ENCODE data around the gene CPEB3. TPM values are rescaled to one million over a fixed set of nuclear protein-coding genes. Genes with fewer than 3 reads are reported as not detected.
A peak's percentile ranks its signal among the peaks of the same experiment; 100 is the strongest.

CPEB3 gene
- total and polyA plus RNA-seq, 4 donors: 2.1 to 8.4 (median 5.1) TPM

DNA sequence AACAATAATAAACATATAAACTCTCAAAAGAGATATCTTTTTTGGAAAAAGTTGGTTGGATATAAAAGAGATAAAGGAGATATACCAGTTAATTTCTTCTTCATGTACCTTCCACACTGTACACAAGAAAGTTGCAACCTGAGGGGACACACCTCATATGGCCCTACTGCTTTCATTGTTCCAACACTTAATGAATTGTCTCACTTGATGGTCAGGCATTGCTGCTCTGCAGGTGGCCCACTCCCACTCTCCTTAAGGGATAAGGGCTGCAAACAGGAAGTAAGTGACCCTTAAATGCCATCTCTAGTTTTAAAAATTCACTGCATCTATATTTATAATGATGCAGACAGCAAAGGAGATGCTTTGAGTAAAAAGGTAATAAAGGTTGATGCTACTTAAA lies 215.0 kb downstream of the CPEB3 start:
- Histone ChIP-seq H3K27ac (ENCODE audit: low read depth in 1 of 2, low read length in 2 of 2) (no peak overlapping the region), H3K27me3 (ENCODE audit: control insufficient read depth in 4 of 4, insufficient read depth in 4 of 4, low read length in 3 of 4) (no peaks in the 10 kb centered on the region), H3K9me3 (ENCODE audit: control insufficient read depth in 4 of 4, low read length in 3 of 4) (no peaks in the 10 kb centered on the region), H3K4me1 (ENCODE audit: control insufficient read depth in 4 of 4, insufficient read depth in 4 of 4, low read length in 3 of 4) (peaks cover 0 to 8% (median 6%) of the 10 kb centered on the region in 4 donors), H3K36me3 (ENCODE audit: control insufficient read depth in 4 of 4, insufficient read depth in 3 of 4, low read depth in 1 of 4, low read length in 3 of 4) (peaks cover 4 to 25% (median 20%) of the 10 kb centered on the region in 4 donors), H3K4me3 (ENCODE audit: low read depth in 1 of 3, low read length in 3 of 3) (no peak overlapping the region), H3K9ac (ENCODE audit: low read depth in 1 of 2, low read length in 2 of 2) (no peak overlapping the region)
- TF ChIP-seq FOXA2 (IDR thresholded peaks at IDR 0.05) (no peak), HNF4A (conservative IDR thresholded peaks at IDR 0.05) (no peak), SP1 (IDR thresholded peaks at IDR 0.05) (no peak), HNF4G (IDR thresholded peaks at IDR 0.05) (no peak), RXRA (IDR thresholded peaks at IDR 0.05) (no peak), RAD21 (IDR thresholded peaks at IDR 0.05) (no peak), NR2F2 (IDR thresholded peaks at IDR 0.05) (no peak), YY1 (IDR thresholded peaks at IDR 0.05) (no peak)
- TF ChIP-seq, protein P1, sequence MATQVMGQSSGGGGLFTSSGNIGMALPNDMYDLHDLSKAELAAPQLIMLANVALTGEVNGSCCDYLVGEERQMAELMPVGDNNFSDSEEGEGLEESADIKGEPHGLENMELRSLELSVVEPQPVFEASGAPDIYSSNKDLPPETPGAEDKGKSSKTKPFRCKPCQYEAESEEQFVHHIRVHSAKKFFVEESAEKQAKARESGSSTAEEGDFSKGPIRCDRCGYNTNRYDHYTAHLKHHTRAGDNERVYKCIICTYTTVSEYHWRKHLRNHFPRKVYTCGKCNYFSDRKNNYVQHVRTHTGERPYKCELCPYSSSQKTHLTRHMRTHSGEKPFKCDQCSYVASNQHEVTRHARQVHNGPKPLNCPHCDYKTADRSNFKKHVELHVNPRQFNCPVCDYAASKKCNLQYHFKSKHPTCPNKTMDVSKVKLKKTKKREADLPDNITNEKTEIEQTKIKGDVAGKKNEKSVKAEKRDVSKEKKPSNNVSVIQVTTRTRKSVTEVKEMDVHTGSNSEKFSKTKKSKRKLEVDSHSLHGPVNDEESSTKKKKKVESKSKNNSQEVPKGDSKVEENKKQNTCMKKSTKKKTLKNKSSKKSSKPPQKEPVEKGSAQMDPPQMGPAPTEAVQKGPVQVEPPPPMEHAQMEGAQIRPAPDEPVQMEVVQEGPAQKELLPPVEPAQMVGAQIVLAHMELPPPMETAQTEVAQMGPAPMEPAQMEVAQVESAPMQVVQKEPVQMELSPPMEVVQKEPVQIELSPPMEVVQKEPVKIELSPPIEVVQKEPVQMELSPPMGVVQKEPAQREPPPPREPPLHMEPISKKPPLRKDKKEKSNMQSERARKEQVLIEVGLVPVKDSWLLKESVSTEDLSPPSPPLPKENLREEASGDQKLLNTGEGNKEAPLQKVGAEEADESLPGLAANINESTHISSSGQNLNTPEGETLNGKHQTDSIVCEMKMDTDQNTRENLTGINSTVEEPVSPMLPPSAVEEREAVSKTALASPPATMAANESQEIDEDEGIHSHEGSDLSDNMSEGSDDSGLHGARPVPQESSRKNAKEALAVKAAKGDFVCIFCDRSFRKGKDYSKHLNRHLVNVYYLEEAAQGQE (IDR thresholded peaks at IDR 0.05): no peak
- TF ChIP-seq, protein P2, sequence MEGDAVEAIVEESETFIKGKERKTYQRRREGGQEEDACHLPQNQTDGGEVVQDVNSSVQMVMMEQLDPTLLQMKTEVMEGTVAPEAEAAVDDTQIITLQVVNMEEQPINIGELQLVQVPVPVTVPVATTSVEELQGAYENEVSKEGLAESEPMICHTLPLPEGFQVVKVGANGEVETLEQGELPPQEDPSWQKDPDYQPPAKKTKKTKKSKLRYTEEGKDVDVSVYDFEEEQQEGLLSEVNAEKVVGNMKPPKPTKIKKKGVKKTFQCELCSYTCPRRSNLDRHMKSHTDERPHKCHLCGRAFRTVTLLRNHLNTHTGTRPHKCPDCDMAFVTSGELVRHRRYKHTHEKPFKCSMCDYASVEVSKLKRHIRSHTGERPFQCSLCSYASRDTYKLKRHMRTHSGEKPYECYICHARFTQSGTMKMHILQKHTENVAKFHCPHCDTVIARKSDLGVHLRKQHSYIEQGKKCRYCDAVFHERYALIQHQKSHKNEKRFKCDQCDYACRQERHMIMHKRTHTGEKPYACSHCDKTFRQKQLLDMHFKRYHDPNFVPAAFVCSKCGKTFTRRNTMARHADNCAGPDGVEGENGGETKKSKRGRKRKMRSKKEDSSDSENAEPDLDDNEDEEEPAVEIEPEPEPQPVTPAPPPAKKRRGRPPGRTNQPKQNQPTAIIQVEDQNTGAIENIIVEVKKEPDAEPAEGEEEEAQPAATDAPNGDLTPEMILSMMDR (IDR thresholded peaks at IDR 0.05; ENCODE audit: low read depth, low read length, missing input control): no peak
- TF ChIP-seq, protein P3, sequence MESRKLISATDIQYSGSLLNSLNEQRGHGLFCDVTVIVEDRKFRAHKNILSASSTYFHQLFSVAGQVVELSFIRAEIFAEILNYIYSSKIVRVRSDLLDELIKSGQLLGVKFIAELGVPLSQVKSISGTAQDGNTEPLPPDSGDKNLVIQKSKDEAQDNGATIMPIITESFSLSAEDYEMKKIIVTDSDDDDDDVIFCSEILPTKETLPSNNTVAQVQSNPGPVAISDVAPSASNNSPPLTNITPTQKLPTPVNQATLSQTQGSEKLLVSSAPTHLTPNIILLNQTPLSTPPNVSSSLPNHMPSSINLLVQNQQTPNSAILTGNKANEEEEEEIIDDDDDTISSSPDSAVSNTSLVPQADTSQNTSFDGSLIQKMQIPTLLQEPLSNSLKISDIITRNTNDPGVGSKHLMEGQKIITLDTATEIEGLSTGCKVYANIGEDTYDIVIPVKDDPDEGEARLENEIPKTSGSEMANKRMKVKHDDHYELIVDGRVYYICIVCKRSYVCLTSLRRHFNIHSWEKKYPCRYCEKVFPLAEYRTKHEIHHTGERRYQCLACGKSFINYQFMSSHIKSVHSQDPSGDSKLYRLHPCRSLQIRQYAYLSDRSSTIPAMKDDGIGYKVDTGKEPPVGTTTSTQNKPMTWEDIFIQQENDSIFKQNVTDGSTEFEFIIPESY (IDR thresholded peaks at IDR 0.05): no peak
- DNase-seq (ENCODE audit: low spot score): no peak

DNA sequence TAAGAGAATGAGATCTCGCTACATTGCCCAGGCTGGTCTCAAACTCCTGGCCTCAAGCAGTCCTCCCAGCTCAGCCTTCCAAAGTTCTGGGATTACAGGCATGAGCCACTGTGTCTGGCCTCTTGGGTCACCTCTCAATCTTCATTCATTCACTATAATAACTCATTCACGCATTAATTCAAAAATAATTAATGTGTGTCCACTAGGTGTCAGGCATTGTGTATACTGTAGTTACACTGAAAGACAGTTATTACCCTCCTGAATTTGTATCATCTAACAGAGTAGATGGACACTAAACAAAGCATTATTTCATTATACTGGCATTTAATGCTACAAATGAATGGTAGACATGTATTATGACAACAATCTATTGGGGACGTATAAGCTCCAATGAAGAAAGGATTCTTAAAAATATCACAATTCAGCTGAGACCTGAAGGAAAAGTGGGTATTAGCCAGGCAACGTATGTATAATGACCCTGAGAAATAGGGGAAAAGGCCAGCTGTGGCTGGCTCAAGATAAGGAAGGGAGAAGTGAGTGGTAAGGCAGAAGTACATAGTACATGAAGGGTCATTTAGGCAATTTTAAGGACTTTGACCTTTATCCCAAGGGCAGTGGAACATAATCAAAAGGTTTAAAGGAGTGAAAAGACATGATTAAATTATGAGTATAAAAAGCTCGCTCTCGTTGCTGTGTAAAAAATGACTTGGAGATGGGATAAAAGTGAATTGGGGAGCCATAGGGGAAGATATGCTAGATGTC lies 216.6 kb downstream of the CPEB3 start:
- no peak overlapping the region for H3K4me3 ChIP-seq (ENCODE audit: low read depth in 1 of 3, low read length in 3 of 3)
- H3K9ac ChIP-seq (ENCODE audit: low read depth in 1 of 2, low read length in 2 of 2): no peak overlapping the region
- no peak overlapping the region for H3K27ac ChIP-seq (ENCODE audit: low read depth in 1 of 2, low read length in 2 of 2)
- no peaks in the 10 kb centered on the region for H3K9me3 ChIP-seq (ENCODE audit: control insufficient read depth in 4 of 4, low read length in 3 of 4)
- H3K27me3 ChIP-seq (ENCODE audit: control insufficient read depth in 4 of 4, insufficient read depth in 4 of 4, low read length in 3 of 4): no peaks in the 10 kb centered on the region
- peak; percentile 17 for TF ChIP-seq YY1 (IDR thresholded peaks at IDR 0.05)
- TF ChIP-seq, protein P2 (IDR thresholded peaks at IDR 0.05; ENCODE audit: low read depth, low read length, missing input control): peak; percentile 15
- peak; percentile 90 to 94 for TF ChIP-seq HNF4A (conservative IDR thresholded peaks at IDR 0.05)
- TF ChIP-seq HNF4G (IDR thresholded peaks at IDR 0.05): peak; percentile 66
- TF ChIP-seq RAD21 (IDR thresholded peaks at IDR 0.05): peak; percentile 45 to 59
- TF ChIP-seq, protein P3 (IDR thresholded peaks at IDR 0.05): no peak
- TF ChIP-seq RXRA (IDR thresholded peaks at IDR 0.05): peak; percentile 41 to 46
- peak in 1 of 2 donors; percentile 10 for TF ChIP-seq GABPA (IDR thresholded peaks at IDR 0.05 in 1 of 2, conservative IDR thresholded peaks at IDR 0.05 in 1 of 2)
- no peak for TF ChIP-seq NR2F2 (IDR thresholded peaks at IDR 0.05)
- H3K36me3 ChIP-seq (ENCODE audit: control insufficient read depth in 4 of 4, insufficient read depth in 3 of 4, low read depth in 1 of 4, low read length in 3 of 4): peaks cover 4 to 17% (median 12%) of the 10 kb centered on the region in 4 donors
- H3K4me1 ChIP-seq (ENCODE audit: control insufficient read depth in 4 of 4, insufficient read depth in 4 of 4, low read length in 3 of 4): peaks cover 0 to 8% (median 6%) of the 10 kb centered on the region in 4 donors
- no peak for DNase-seq (ENCODE audit: low spot score)
- 76% methylated on average over 6 of the region's 6 CpGs for WGBS

Data from liver (tissue), 9 donors.